Prostate gland (tissue), 2 donors: ENCODE measurements around the gene POT1.

Experiments
- CTCF ChIP-seq, 4 experiments: fragments of 200-600 bp in 2 of 4; fragments of 450-650 bp in 2 of 4; sonication (generic) in 2 of 4; IDR thresholded peaks; 1 replicate in 3 of 4; 2 replicates in 1 of 4; pipeline ENCODE4 v1.5.1; 2016 to 2019; ENCODE audit warnings: antibody characterized with exemption in 4 of 4, mild to moderate bottlenecking in 2 of 4, moderate library complexity in 2 of 4
- POLR2AphosphoS5 ChIP-seq: sonication (generic); formaldehyde crosslinking; IDR thresholded peaks from one replicate; pipeline ENCODE4 v1.6.1; 2017; ENCODE audit warnings: antibody characterized with exemption

GRCh38 chr7:124930655-124931597, 1.3 kb upstream of the POT1 start:
- no peak for TF ChIP-seq CTCF (IDR thresholded peaks at IDR 0.05)
- no peak for TF ChIP-seq POLR2AphosphoS5
